MM.1S (cell line): ENCODE data around the gene EPYC.
A peak's percentile ranks its signal among the peaks of the same experiment; 100 is the strongest.

Source experiments
- DNase-seq: peaks from one replicate; pipeline ENCODE4 v3.0.0-alpha.2; 2015
- H2AFZ ChIP-seq: fragments of 300-600 bp; sonication (generic); 2 replicates; pipeline ENCODE4 v1.6.0; 2016; ENCODE audit warnings: antibody characterized with exemption, low read length
- H3F3A ChIP-seq: fragments of 300-600 bp; sonication (generic); 2 replicates; pipeline ENCODE4 v1.6.1; 2016; ENCODE audit warnings: mild to moderate bottlenecking, antibody characterized with exemption, low read length, moderate library complexity, mixed read lengths; ENCODE audit not compliant: insufficient read depth
- H3K27ac ChIP-seq: fragments of 300-600 bp; sonication (generic); 2 replicates; pipeline ENCODE4 v1.5.1; 2016; ENCODE audit warnings: mild to moderate bottlenecking, low read length
- H3K27me3 ChIP-seq: fragments of 300-600 bp; sonication (generic); replicated peaks from 2 replicates; pipeline ENCODE4 v1.6.0; 2016; ENCODE audit warnings: low read length; ENCODE audit not compliant: insufficient read depth
- H3K36me3 ChIP-seq: fragments of 300-600 bp; sonication (generic); replicated peaks from 2 replicates; pipeline ENCODE4 v1.6.1; 2016; ENCODE audit warnings: mild to moderate bottlenecking, low read length, mixed read lengths; ENCODE audit not compliant: insufficient read depth
- H3K4me1 ChIP-seq: fragments of 300-600 bp; sonication (generic); 2 replicates; pipeline ENCODE4 v1.6.1; 2016; ENCODE audit warnings: low read length, mixed read lengths
- H3K4me2 ChIP-seq: fragments of 300-600 bp; sonication (generic); 2 replicates; pipeline ENCODE4 v1.6.0; 2016; ENCODE audit warnings: low read depth, low read length
- H3K4me3 ChIP-seq: fragments of 300-600 bp; sonication (generic); 2 replicates; pipeline ENCODE4 v1.5.1; 2016; ENCODE audit warnings: low read length, mixed read lengths
- H3K79me2 ChIP-seq: fragments of 300-600 bp; sonication (generic); 2 replicates; pipeline ENCODE4 v1.6.1; 2016; ENCODE audit warnings: mixed run types, low read length, mixed read lengths
- H3K9ac ChIP-seq: fragments of 300-600 bp; sonication (generic); 2 replicates; pipeline ENCODE4 v1.6.1; 2016; ENCODE audit warnings: low read length, mixed read lengths
- H3K9me2 ChIP-seq: fragments of 300-600 bp; sonication (generic); replicated peaks from 2 replicates; pipeline ENCODE4 v1.6.1; 2016; ENCODE audit warnings: mild to moderate bottlenecking, low read length, mixed read lengths; ENCODE audit not compliant: insufficient read depth
- H3K9me3 ChIP-seq: fragments of 300-600 bp; sonication (generic); replicated peaks from 2 replicates; pipeline ENCODE4 v1.6.1; 2016; ENCODE audit warnings: mild to moderate bottlenecking, low read length, mixed read lengths; ENCODE audit not compliant: insufficient read depth
- H4K20me1 ChIP-seq: fragments of 300-600 bp; sonication (generic); 2 replicates; pipeline ENCODE4 v1.6.1; 2016; ENCODE audit warnings: mild to moderate bottlenecking, low read length, moderate library complexity, mixed read lengths; ENCODE audit not compliant: insufficient read depth
- EZH2 ChIP-seq: fragments of 300-600 bp; sonication (generic); optimal IDR thresholded peaks from 2 replicates; pipeline ENCODE3; 2017; ENCODE audit warnings: low read depth, mild to moderate bottlenecking, antibody characterized with exemption, low read length, mixed read lengths
- EZH2phosphoT487 ChIP-seq: fragments of 300-600 bp; sonication (generic); IDR thresholded peaks from 2 replicates; pipeline ENCODE4 v1.6.1; 2018; ENCODE audit warnings: antibody characterized with exemption, low read length
- TF ChIP-seq, protein P1 (sequence below): fragments of 300-600 bp; sonication (generic); IDR thresholded peaks from 2 replicates; pipeline ENCODE4 v1.5.1; 2016; ENCODE audit warnings: antibody characterized with exemption, low read length, mixed read lengths

EPYC gene

DNA sequence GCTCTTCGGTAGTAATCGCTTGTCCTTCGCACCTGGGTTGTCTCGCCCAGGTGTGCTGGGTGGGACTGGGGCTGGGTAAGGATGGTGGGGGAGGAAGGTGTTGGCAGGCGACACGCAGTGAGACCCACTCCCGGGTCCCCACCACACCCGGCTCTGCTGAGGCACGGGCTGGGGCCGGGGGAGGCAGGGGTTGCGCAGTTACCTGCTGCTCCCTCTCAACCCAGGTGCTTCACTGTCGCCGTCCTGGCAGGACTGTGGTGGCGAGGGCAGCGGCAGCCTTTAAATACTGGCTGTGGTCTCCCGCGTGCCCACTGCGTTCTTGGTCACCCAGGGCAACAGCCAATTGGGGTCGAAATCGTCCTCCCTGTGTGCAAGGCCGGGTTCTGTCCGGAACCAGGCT, 49.9 kb downstream of the EPYC start, which contains the start of gene CCER1:
TSS of gene CCER1 (minus strand) at position 256 of the 400 bp plus-strand sequence. CDS start 434 bp downstream, outside the sequence.
- H3K36me3 ChIP-seq = no peaks in the 10 kb centered on the region
- DNase-seq = no peak
- H3F3A ChIP-seq = no peaks in the 10 kb centered on the region
- no peaks in the 10 kb centered on the region for H4K20me1 ChIP-seq
- no peak within 1 kb of the TSS for H3K27ac ChIP-seq
- no peaks in the 10 kb centered on the region for H3K9me3 ChIP-seq
- no peaks in the 10 kb centered on the region for H3K27me3 ChIP-seq
- no peak within 1 kb of the TSS for H3K4me3 ChIP-seq
- TF ChIP-seq, protein P1, sequence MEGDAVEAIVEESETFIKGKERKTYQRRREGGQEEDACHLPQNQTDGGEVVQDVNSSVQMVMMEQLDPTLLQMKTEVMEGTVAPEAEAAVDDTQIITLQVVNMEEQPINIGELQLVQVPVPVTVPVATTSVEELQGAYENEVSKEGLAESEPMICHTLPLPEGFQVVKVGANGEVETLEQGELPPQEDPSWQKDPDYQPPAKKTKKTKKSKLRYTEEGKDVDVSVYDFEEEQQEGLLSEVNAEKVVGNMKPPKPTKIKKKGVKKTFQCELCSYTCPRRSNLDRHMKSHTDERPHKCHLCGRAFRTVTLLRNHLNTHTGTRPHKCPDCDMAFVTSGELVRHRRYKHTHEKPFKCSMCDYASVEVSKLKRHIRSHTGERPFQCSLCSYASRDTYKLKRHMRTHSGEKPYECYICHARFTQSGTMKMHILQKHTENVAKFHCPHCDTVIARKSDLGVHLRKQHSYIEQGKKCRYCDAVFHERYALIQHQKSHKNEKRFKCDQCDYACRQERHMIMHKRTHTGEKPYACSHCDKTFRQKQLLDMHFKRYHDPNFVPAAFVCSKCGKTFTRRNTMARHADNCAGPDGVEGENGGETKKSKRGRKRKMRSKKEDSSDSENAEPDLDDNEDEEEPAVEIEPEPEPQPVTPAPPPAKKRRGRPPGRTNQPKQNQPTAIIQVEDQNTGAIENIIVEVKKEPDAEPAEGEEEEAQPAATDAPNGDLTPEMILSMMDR = no peak
- no peak for TF ChIP-seq EZH2phosphoT487
- TF ChIP-seq EZH2 = no peak
- H3K9ac ChIP-seq = no peak within 1 kb of the TSS
- no peak within 1 kb of the TSS for H2AFZ ChIP-seq
- H3K4me1 ChIP-seq = no peaks in the 10 kb centered on the region
- H3K79me2 ChIP-seq = no peaks in the 10 kb centered on the region
- no peak within 1 kb of the TSS for H3K4me2 ChIP-seq
- H3K9me2 ChIP-seq = no peaks in the 10 kb centered on the region

DNA sequence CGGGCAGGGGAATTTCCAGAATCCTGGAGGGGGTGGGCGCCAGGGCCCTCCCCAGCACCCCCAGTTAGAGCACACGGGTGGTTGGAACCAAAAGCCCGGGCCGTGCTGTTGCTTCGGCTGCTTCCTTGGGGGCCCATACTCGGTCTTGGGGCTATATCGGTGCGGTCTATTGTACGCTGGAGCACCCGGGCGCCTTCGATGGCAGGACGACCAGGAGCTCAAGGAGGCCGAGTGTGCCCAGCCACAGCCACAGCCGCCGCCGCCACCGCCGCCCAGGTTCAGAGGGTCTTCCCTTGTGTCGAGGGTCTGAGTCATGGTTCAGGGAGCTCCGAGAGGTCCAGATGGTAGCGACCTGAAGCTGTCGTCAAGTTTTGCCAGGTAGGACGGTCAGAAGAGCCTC, 50.3 kb downstream of the EPYC start:
- H3K9me3 ChIP-seq = no peaks in the 10 kb centered on the region
- no peaks in the 10 kb centered on the region for H3K9me2 ChIP-seq
- H3K4me1 ChIP-seq = no peaks in the 10 kb centered on the region
- H3K36me3 ChIP-seq = no peaks in the 10 kb centered on the region
- H3K9ac ChIP-seq = no peak overlapping the region
- TF ChIP-seq, protein P1 = no peak
- TF ChIP-seq EZH2phosphoT487 (no peak), EZH2 (no peak)
- no peaks in the 10 kb centered on the region for H3K79me2 ChIP-seq
- no peak overlapping the region for H3K4me2 ChIP-seq
- DNase-seq = no peak
- H4K20me1 ChIP-seq = no peaks in the 10 kb centered on the region
- H2AFZ ChIP-seq = no peak overlapping the region
- no peaks in the 10 kb centered on the region for H3F3A ChIP-seq
- H3K27ac ChIP-seq = no peak overlapping the region
- H3K4me3 ChIP-seq = no peak overlapping the region
- H3K27me3 ChIP-seq = no peaks in the 10 kb centered on the region

DNA sequence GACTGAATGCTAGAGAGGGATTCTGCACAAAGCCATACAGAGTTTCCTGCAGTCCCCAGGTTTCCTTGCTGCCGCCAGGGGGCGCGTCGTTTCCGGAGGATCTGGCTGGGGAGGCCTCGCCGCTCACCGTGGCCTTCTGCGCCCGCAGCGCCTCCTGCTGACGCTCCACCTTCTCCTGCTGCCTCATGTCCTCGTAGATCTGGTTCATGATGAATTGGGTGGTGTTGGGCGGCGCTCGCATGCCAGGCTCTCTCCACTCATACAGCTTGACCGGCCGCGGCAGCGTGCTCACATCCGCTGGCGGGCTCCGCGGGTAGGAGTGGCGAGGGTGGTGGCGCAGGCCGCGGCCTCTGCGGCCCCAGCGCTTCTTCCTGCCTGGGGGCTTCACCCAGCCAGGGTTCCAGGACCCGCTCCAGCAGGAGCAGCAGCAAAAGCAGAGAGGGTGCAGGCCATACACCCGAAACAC, 50.8 kb downstream of the EPYC start:
- Histone ChIP-seq H3K79me2 (no peaks in the 10 kb centered on the region), H2AFZ (no peak overlapping the region), H3K27ac (no peak overlapping the region), H3K4me3 (no peak overlapping the region), H4K20me1 (no peaks in the 10 kb centered on the region), H3K4me2 (no peak overlapping the region), H3K9ac (no peak overlapping the region), H3K27me3 (no peaks in the 10 kb centered on the region), H3F3A (no peaks in the 10 kb centered on the region), H3K4me1 (no peaks in the 10 kb centered on the region), H3K36me3 (no peaks in the 10 kb centered on the region), H3K9me3 (no peaks in the 10 kb centered on the region), H3K9me2 (no peaks in the 10 kb centered on the region)
- TF ChIP-seq, protein P1 = peak; percentile 61
- TF ChIP-seq EZH2phosphoT487 (no peak), EZH2 (no peak)
- DNase-seq = peak; percentile 41
